AG09309 (cell line): ENCODE measurements around the gene LRP8.

ENCODE experiments used
- DNase-seq: peaks from one replicate; pipeline ENCODE4 v3.0.0-alpha.2; 2010; ENCODE audit warnings: low read depth
- H3K4me3 ChIP-seq: 2 replicates; pipeline ENCODE4 v1.5.1; 2011; ENCODE audit warnings: mild to moderate bottlenecking, low read depth, low read length, moderate library complexity; ENCODE audit not compliant: control insufficient read depth
- TF ChIP-seq, protein P1 (sequence below): IDR thresholded peaks from 2 replicates; pipeline ENCODE4 v1.5.1; 2011; ENCODE audit warnings: mild to moderate bottlenecking, low read depth, low read length, inconsistent platforms; ENCODE audit not compliant: insufficient read depth, control insufficient read depth; ENCODE audit errors: missing control alignments

Gene LRP8

DNA sequence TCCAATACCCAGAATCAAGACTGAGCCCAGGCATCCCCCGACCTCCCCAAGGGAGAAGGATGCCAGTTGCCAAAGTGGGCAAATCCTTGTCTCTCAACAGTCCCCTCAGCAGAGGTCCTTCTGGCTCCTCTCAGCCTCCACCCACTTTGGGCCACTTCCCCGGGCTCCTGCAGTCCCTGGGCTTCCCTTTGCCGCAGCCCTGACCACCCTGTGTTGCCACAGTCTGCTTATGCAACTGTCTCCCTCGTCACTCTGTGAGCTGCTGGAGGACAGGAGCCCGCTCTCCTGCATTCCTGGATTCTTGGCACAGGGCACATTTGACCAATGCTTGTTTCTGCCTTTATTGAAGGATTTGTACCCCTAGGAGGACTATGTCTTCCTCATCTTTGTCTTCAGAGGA, 2.9 kb upstream of the LRP8 start:
- DNase-seq = no peak
- H3K4me3 ChIP-seq = no peak overlapping the region
- TF ChIP-seq, protein P1, sequence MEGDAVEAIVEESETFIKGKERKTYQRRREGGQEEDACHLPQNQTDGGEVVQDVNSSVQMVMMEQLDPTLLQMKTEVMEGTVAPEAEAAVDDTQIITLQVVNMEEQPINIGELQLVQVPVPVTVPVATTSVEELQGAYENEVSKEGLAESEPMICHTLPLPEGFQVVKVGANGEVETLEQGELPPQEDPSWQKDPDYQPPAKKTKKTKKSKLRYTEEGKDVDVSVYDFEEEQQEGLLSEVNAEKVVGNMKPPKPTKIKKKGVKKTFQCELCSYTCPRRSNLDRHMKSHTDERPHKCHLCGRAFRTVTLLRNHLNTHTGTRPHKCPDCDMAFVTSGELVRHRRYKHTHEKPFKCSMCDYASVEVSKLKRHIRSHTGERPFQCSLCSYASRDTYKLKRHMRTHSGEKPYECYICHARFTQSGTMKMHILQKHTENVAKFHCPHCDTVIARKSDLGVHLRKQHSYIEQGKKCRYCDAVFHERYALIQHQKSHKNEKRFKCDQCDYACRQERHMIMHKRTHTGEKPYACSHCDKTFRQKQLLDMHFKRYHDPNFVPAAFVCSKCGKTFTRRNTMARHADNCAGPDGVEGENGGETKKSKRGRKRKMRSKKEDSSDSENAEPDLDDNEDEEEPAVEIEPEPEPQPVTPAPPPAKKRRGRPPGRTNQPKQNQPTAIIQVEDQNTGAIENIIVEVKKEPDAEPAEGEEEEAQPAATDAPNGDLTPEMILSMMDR = no peak

DNA sequence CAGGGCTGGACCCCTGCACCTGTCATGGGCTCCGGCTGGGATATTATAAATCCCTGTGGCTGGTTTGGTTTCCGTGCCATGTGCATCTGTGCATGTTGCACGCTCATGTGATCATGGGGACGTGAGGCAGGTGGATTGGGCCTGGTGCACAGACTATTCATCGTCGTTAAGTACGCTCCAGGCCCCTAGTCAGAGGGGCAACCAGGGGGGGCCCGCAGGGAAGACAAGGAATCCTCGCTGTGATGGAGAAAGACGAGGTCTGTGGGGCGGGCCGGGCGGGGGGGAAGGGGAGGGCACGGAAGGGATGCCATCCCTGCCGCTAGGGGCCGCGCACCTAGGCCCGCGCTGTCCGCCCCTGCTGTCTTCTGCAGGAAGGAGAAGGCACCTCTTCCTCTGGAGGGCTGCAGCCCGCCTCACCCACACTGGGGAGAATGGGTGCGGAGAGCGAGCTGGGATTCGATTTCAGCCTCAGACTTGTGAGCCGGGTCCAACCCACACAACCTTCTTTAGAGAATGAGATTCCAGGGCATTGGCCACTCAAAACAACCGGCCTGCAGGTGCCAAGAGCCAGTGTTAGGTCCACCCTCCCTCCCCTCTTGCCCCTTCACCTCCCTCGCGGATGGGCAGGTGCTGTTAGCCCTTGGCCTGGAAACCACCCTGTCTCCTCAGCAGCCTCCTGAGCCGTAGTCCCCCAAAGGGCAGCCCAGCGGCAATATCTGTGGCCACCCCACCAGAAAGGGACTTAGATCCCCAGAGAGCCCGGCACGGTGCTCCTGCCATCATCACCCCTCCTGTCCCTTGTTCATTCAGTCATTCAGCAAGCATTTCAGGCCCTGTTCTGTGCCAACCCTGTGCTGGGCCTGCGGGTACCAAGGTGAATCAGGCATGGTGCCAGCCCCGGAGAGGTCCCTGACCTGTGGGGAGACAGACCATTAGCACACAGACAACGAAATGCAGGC, 950 bp upstream of the LRP8 start:
- H3K4me3 ChIP-seq = peak overlapping the region; percentile 44
- DNase-seq = no peak
- TF ChIP-seq, protein P1 = no peak

DNA sequence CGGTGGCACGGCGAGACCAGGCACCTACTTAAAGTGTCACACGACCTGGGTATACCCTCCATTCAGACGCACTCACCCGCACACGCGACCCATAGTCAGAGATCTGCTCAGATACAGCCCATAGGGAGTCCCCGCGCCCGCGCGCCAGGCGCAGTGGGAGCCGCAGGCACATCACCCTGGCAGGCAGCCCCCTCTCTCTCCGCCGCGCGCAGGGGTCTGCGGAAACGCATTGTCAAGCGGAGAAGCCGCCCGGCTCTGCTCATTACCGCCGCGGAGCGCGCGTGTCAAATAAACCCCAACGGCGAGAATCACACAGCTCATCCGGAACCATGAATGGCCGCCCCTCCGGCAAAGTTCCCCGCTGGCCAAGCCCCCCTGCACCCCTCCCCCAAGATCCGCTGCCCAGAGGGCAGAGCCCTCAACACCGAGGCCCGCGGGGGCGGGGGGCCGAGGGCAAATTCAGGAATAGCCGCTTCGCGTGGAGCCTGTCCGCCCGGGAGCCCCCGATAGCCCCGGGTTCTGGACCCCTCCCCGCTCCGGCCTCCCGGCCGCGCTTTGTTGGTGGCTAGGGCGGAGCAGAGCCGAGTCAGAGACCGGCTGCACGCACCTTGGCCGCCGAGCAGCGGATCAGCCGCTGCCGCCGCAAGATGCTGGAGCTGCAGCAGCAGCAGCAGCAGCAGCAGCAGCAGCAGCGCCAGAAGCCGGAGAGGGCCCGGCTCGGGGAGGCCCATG, 522 bp downstream of the LRP8 start:
- H3K4me3 ChIP-seq = peak overlapping the region; percentile 92
- TF ChIP-seq, protein P1 = no peak
- DNase-seq = no peak

DNA sequence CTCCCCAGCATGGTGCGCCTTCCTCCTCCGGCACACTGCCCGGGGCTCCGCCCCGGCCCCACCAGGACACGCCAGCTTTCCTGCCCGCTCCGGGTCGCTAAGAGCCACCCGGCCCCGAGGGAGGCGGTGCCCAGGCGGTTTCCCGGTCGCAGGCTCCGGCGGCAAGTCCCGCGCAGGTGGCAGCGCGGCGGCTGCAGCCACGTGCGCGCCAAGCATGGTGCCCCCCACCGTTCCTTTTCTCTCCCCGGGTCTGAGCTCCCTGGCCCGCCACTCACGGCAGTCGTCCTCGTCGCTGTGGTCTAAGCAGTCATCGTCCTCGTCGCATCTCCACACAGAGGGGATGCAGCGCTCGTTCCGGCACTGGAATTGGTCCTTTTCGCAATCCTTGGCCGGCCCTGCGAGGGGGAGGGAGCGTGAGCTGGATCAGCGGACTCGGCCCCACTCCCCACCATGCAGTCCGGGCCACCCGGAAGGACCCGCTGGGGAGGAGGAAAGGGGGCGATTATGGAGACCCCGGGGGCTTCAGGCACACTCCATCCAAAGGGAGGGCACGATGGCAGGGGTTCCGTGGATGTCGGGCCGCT, 1.2 kb downstream of the LRP8 start:
- TF ChIP-seq, protein P1 = no peak
- no peak for DNase-seq
- H3K4me3 ChIP-seq = peak overlapping the region; percentile 92

DNA sequence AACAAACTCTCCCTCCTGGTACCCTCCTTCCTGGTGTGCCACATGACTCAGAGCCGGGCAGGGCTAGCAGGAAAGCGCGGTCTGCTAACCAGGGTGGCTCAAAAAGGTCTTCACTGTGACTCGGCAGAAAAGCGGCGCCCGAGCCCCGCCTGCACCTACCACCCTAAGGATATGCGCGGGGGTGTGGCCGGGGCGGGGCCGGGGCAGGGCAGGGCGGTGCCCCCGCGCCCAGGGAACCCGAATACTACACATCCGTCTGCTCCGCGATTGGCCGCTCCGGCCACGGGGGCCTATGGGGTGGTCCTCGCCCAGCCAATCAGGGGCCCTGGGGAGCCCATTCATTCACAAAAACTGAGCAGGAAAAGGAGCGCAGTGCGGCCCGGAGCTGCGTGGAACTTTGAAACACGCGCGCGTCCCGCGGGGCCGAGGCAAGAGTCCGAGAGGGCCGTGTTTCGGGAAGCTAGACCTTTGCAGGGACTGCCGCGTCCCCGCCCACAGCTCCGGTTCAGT, 1.7 kb downstream of the LRP8 start:
- peak overlapping the region; percentile 92 for H3K4me3 ChIP-seq
- TF ChIP-seq, protein P1 = no peak
- peak; percentile 42 for DNase-seq

DNA sequence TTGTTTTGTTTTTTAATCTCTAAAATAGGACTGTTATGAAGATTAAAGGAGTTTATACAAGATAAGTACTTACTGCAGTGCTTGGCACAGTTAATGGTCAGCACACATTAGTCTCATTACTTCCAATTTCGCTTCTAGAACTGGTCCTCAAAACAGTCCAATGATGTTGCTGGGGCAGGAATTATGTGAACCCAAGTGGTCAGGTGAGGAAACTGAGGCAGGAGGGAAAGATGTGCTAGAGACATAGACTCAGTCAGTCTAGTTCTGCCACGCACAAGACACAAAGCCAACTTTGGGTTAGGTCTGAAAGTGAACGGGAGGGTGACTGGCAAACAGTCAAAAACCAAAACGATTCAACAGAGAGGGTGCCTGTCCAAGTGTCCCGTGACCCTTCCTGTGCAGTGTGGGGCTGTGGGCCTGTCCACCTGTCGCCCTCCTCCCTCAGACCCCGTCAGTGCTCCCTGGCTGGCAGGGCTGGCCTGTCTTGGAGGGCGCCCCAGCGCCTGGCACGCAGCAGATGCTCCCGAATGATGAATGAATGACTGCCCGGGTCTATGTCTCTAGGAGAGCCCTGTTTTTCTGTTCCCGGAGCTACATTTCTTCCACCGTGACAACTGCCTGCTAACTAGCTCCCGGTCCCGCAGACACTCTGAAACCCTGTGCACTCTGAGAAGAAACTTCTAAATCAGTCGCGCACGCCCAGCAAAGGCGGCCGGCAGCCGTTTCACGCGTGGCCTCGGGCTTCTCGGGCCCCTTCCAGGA, 2.4 kb downstream of the LRP8 start:
- peak overlapping the region; percentile 92 for H3K4me3 ChIP-seq
- TF ChIP-seq, protein P1 = no peak
- DNase-seq = no peak
